GM12892 (cell line): ENCODE data around the gene FGF6.

Source experiments
- POLR2A ChIP-seq: IDR thresholded peaks from 2 replicates; pipeline ENCODE4 v1.6.1; 2011; ENCODE audit warnings: low read depth, low read length, control low read depth
- POLR2AphosphoS5 ChIP-seq: IDR thresholded peaks from 2 replicates; pipeline ENCODE4 v1.6.1; 2011; ENCODE audit warnings: low read depth, low read length, control low read depth
- TAF1 ChIP-seq: IDR thresholded peaks from 2 replicates; pipeline ENCODE4 v1.6.1; 2011; ENCODE audit warnings: low read depth, mild to moderate bottlenecking, control low read depth, low read length, borderline replicate concordance

DNA sequence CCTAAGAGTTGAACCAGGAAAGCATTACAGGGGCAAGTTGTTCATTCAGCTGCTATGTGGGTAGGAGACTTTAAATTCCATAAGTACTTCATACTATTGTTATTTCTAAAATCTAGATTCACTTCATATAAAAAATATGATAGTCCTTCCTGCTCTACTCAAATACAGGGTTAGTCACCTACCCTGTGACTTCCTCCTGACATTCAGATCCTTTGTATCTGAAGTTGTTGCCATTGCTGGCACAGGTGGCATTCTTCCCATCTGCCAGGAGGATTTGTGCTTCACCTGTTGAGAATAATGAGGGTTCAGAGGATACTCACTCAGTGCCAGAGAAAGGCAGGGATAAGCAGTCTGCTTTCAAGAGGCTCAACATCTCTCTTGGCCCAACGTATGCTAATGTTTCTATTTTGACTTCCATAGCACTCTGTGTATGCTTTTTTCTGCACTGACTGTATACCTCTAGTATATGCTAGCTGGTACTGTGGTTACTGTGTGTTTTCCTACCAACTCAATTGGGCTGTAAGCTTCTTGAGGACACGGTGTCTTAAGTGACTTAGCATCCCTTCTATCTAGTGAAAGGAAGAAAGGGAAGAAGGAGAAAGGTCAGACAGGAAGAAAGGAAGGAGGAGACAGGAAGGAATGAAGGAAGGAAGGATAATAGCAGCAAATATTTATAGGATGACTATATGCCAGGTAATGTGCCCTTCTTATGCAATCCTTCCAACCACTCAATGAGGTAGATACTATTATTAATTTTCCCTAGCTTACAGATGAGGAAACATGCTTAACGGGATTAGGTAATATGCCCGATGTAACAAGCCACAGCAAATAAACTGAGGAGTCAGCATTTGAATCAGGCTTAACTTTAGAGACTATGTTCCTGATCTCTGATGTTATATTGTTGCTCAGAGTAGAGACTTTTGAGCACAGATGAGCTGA is 38.5 kb upstream of the FGF6 start:
- TF ChIP-seq POLR2A (no peak), POLR2AphosphoS5 (no peak), TAF1 (no peak)
